ENCODE measurements around the gene GPR37L1.

The GPR37L1 gene

GRCh38 chr1:202084791-202085681 lies 37.7 kb upstream of the GPR37L1 start:
- no peak for TF ChIP-seq GABPA (IDR thresholded peaks at IDR 0.05; ENCODE audit: low read depth)
- no peak for TF ChIP-seq CTCF (IDR thresholded peaks at IDR 0.05; ENCODE audit: insufficient read depth, low read length)
- TF ChIP-seq REST (IDR thresholded peaks at IDR 0.05; ENCODE audit: insufficient replicate concordance, low read depth) = no peak
- TF ChIP-seq POLR2AphosphoS5 (IDR thresholded peaks at IDR 0.05; ENCODE audit: low read depth) = no peak
- TF ChIP-seq SPI1 (IDR thresholded peaks at IDR 0.05; ENCODE audit: borderline replicate concordance, low read depth) = no peak
- H3K4me3 ChIP-seq (replicated peaks; ENCODE audit: insufficient read depth, low read length) = no peak overlapping the region
- H3K27ac ChIP-seq (replicated peaks) = no peak overlapping the region
- H3K27me3 ChIP-seq (ENCODE audit: insufficient read depth, poor library complexity, severe bottlenecking) = peaks cover 4% of the 10 kb centered on the region
- DNase-seq (ENCODE audit: low read depth in 1 of 2, low spot score in 1 of 2) = no peak

- no peak overlapping the region for H3K27ac ChIP-seq (replicated peaks)
Measured at GRCh38 chr1:202085682-202086373, 36.9 kb upstream of the GPR37L1 start.

More at GRCh38 chr1:202085682-202086373, 36.9 kb upstream of the GPR37L1 start:
- Histone ChIP-seq H3K4me3 (replicated peaks; ENCODE audit: insufficient read depth, low read length) (no peak overlapping the region), H3K27me3 (ENCODE audit: insufficient read depth, poor library complexity, severe bottlenecking) (peaks cover 4% of the 10 kb centered on the region)
- no peak for DNase-seq (ENCODE audit: low read depth in 1 of 2, low spot score in 1 of 2)
- TF ChIP-seq SPI1 (IDR thresholded peaks at IDR 0.05; ENCODE audit: borderline replicate concordance, low read depth) = no peak
- no peak for TF ChIP-seq GABPA (IDR thresholded peaks at IDR 0.05; ENCODE audit: low read depth)
- TF ChIP-seq CTCF (IDR thresholded peaks at IDR 0.05; ENCODE audit: insufficient read depth, low read length) = no peak
- TF ChIP-seq POLR2AphosphoS5 (IDR thresholded peaks at IDR 0.05; ENCODE audit: low read depth) = no peak
- TF ChIP-seq REST (IDR thresholded peaks at IDR 0.05; ENCODE audit: insufficient replicate concordance, low read depth) = no peak
